Peyer's patch (tissue), 4 donors: Measurements from ENCODE around the gene FGA. TPM values are rescaled to one million over a fixed set of nuclear protein-coding genes. Genes with fewer than 3 reads are reported as not detected.

Experiments
- DNase-seq, 3 donors: peaks; one replicate each; pipeline ENCODE4 v3.0.0-alpha.2; 2017 to 2019
- H3K27ac ChIP-seq, 4 donors: fragments of 200-600 bp; sonication (generic); one replicate each; pipeline ENCODE4 v1.5.1; 2016 to 2019
- H3K27me3 ChIP-seq, 2 donors: fragments of 200-600 bp; sonication (generic); one replicate each; pipeline ENCODE4 v1.5.1; 2019
- H3K36me3 ChIP-seq, 3 donors: fragments of 200-600 bp; sonication (generic); one replicate each; pipeline ENCODE4 v1.5.1; 2016 to 2019
- H3K4me1 ChIP-seq, 4 donors: fragments of 200-600 bp; sonication (generic); one replicate each; pipeline ENCODE4 v1.5.1; 2016 to 2019
- H3K4me3 ChIP-seq, 4 donors: fragments of 200-600 bp; sonication (generic); 1 replicate in 3 of 4; 2 replicates in 1 of 4; pipeline ENCODE4 v1.5.1; 2016 to 2019; ENCODE audit warnings: mild to moderate bottlenecking in 1 of 4
- H3K9me3 ChIP-seq, 4 donors: fragments of 200-600 bp; sonication (generic); one replicate each; pipeline ENCODE4 v1.5.1; 2016 to 2019; ENCODE audit warnings: mild to moderate bottlenecking in 1 of 4
- CTCF ChIP-seq, 6 experiments: fragments of 450-650 bp in 4 of 6; fragments of 200-600 bp in 2 of 6; sonication (generic) in 1 of 6; IDR thresholded peaks; one replicate each; pipeline ENCODE4 v1.5.1; 2017 to 2019; ENCODE audit warnings: antibody characterized with exemption in 6 of 6, mild to moderate bottlenecking in 3 of 6, moderate library complexity in 1 of 6
- POLR2A ChIP-seq, 2 donors: fragments of 450-650 bp; IDR thresholded peaks; one replicate each; pipeline ENCODE4 v1.5.1; 2017; ENCODE audit warnings: antibody characterized with exemption in 2 of 2, mild to moderate bottlenecking in 2 of 2, moderate library complexity in 2 of 2
- total RNA-seq, 4 donors: library from RNA; depleted of rRNA; stranded (reverse); fragments of >200 nt; gene quantifications; one replicate each; pipeline ENCODE4 v1.1.0, GENCODE V29; 2016

The FGA gene
- total RNA-seq, 4 donors from 2014 or later, result not detected

- TF ChIP-seq POLR2A (IDR thresholded peaks at IDR 0.05) (no peak), CTCF (IDR thresholded peaks at IDR 0.05) (no peak)
- Histone ChIP-seq H3K4me3 (no peak overlapping the region), H3K9me3 (no peaks in the 10 kb centered on the region), H3K36me3 (no peaks in the 10 kb centered on the region), H3K27me3 (no peaks in the 10 kb centered on the region), H3K4me1 (no peaks in the 10 kb centered on the region), H3K27ac (no peak overlapping the region)
- DNase-seq, result no peak
Measured at GRCh38 chr4:154608361-154609252, 18.1 kb upstream of the FGA start.

- TF ChIP-seq CTCF (IDR thresholded peaks at IDR 0.05) (no peak), POLR2A (IDR thresholded peaks at IDR 0.05) (no peak)
- Histone ChIP-seq H3K27me3 (no peaks in the 10 kb centered on the region), H3K27ac (no peak overlapping the region), H3K4me3 (no peak overlapping the region), H3K36me3 (no peaks in the 10 kb centered on the region), H3K4me1 (no peaks in the 10 kb centered on the region), H3K9me3 (no peaks in the 10 kb centered on the region)
- no peak for DNase-seq
Measured at GRCh38 chr4:154606728-154607723, 16.5 kb upstream of the FGA start.

GRCh38 chr4:154604696-154605200 is 14.2 kb upstream of the FGA start:
- Histone ChIP-seq H3K9me3 (no peaks in the 10 kb centered on the region), H3K36me3 (no peaks in the 10 kb centered on the region), H3K4me1 (no peaks in the 10 kb centered on the region), H3K27me3 (no peaks in the 10 kb centered on the region), H3K27ac (no peak overlapping the region), H3K4me3 (no peak overlapping the region)
- DNase-seq, result no peak
- TF ChIP-seq CTCF (IDR thresholded peaks at IDR 0.05) (no peak), POLR2A (IDR thresholded peaks at IDR 0.05) (no peak)

- no peaks in the 10 kb centered on the region for H3K36me3 ChIP-seq
- no peaks in the 10 kb centered on the region for H3K9me3 ChIP-seq
- H3K27ac ChIP-seq, result no peak overlapping the region
- no peaks in the 10 kb centered on the region for H3K4me1 ChIP-seq
- H3K4me3 ChIP-seq, result no peak overlapping the region
- no peak for DNase-seq
- no peak for TF ChIP-seq POLR2A (IDR thresholded peaks at IDR 0.05)
- H3K27me3 ChIP-seq, result no peaks in the 10 kb centered on the region
Measured at GRCh38 chr4:154603033-154603943, 12.7 kb upstream of the FGA start.

- H3K4me1 ChIP-seq, result no peaks in the 10 kb centered on the region
Measured at GRCh38 chr4:154602404-154603020, 12.0 kb upstream of the FGA start.

More at GRCh38 chr4:154602404-154603020, 12.0 kb upstream of the FGA start:
- Histone ChIP-seq H3K27ac (no peak overlapping the region), H3K4me3 (no peak overlapping the region), H3K27me3 (no peaks in the 10 kb centered on the region), H3K36me3 (no peaks in the 10 kb centered on the region), H3K9me3 (no peaks in the 10 kb centered on the region)
- DNase-seq, result no peak
- TF ChIP-seq POLR2A (IDR thresholded peaks at IDR 0.05), result no peak
- TF ChIP-seq CTCF (IDR thresholded peaks at IDR 0.05), result no peak
